ENCODE data around the gene TNRC6B. TPM values are rescaled to one million over a fixed set of nuclear protein-coding genes. Genes with fewer than 3 reads are reported as not detected.
"Not testable (repeated sequence)": the region's sequence is repeated elsewhere in the genome, so short reads cannot be mapped to it uniquely, and the experiment has no call there.

TNRC6B gene
- total RNA-seq, 1 donor from 2014 or later = 51.2 TPM

GRCh38 chr22:40377931-40378330, 200.2 kb downstream of the TNRC6B start:
- DNase-seq (ENCODE audit: low read depth) = no peak
- H3K4me2 ChIP-seq (ENCODE audit: low read length) = no peak overlapping the region
- no peak overlapping the region for H3K27ac ChIP-seq (ENCODE audit: low read depth, low read length)
- no peaks in the 10 kb centered on the region for H3K9me3 ChIP-seq (ENCODE audit: insufficient read depth, low read depth, low read length)
- peaks cover 5% of the 10 kb centered on the region for H3K36me3 Mint-ChIP-seq (ENCODE audit: low read depth, unreplicated experiment)
- H3K36me3 ChIP-seq (ENCODE audit: insufficient read depth, low read length) = peaks cover 2% of the 10 kb centered on the region
- TF ChIP-seq EZH2 (IDR thresholded peaks at IDR 0.05; ENCODE audit: insufficient read depth, low read length) = no peak
- TF ChIP-seq CTCF (IDR thresholded peaks at IDR 0.05; ENCODE audit: insufficient read depth, low read depth, low read length) = no peak
- no peak overlapping the region for H3K4me3 Mint-ChIP-seq (ENCODE audit: unreplicated experiment)
- no peaks in the 10 kb centered on the region for H3K27me3 ChIP-seq (ENCODE audit: insufficient read depth, low read length)
- H3K79me2 ChIP-seq (ENCODE audit: insufficient read depth, low read length) = peaks cover 81% of the 10 kb centered on the region
- peaks cover 73% of the 10 kb centered on the region for H4K20me1 ChIP-seq (ENCODE audit: insufficient read depth, low read length)
- no peaks in the 10 kb centered on the region for H3K9me3 Mint-ChIP-seq (ENCODE audit: unreplicated experiment)
- peaks cover 3% of the 10 kb centered on the region for H3K4me1 ChIP-seq (ENCODE audit: insufficient read depth, low read length)
- no peak for FAIRE-seq
- no peak overlapping the region for H3K9ac ChIP-seq (ENCODE audit: low read length)
- no peak overlapping the region for H3K4me3 ChIP-seq (ENCODE audit: insufficient read depth, low read depth, low read length)
- no peaks in the 10 kb centered on the region for H3K27me3 Mint-ChIP-seq (ENCODE audit: low read depth, unreplicated experiment)
- no peak overlapping the region for H2AFZ ChIP-seq (ENCODE audit: low read depth, low read length)
- no peak overlapping the region for H3K27ac Mint-ChIP-seq (ENCODE audit: unreplicated experiment)
- H3K4me1 Mint-ChIP-seq (ENCODE audit: low read depth, unreplicated experiment) = peaks cover 5% of the 10 kb centered on the region

GRCh38 chr22:40378448-40378847, 200.7 kb downstream of the TNRC6B start:
- not testable (repeated sequence) for H3K36me3 Mint-ChIP-seq (ENCODE audit: low read depth, unreplicated experiment)

GRCh38 chr22:40381461-40381860, 203.7 kb downstream of the TNRC6B start:
- Mint-ChIP-seq H3K9me3 (ENCODE audit: unreplicated experiment) (no peaks in the 10 kb centered on the region), H3K4me3 (ENCODE audit: unreplicated experiment) (no peak overlapping the region), H3K36me3 (ENCODE audit: low read depth, unreplicated experiment) (peaks cover 5% of the 10 kb centered on the region), H3K27me3 (ENCODE audit: low read depth, unreplicated experiment) (no peaks in the 10 kb centered on the region), H3K4me1 (ENCODE audit: low read depth, unreplicated experiment) (peaks cover 22% of the 10 kb centered on the region), H3K27ac (ENCODE audit: unreplicated experiment) (no peak overlapping the region)
- no peak overlapping the region for H3K27ac ChIP-seq (ENCODE audit: low read depth, low read length)
- peaks cover 78% of the 10 kb centered on the region for H4K20me1 ChIP-seq (ENCODE audit: insufficient read depth, low read length)
- no peaks in the 10 kb centered on the region for H3K36me3 ChIP-seq (ENCODE audit: insufficient read depth, low read length)
- H3K4me3 ChIP-seq (ENCODE audit: insufficient read depth, low read depth, low read length) = no peak overlapping the region
- TF ChIP-seq EZH2 (IDR thresholded peaks at IDR 0.05; ENCODE audit: insufficient read depth, low read length) = no peak
- TF ChIP-seq CTCF (IDR thresholded peaks at IDR 0.05; ENCODE audit: insufficient read depth, low read depth, low read length) = no peak
- no peak overlapping the region for H2AFZ ChIP-seq (ENCODE audit: low read depth, low read length)
- peaks cover 14% of the 10 kb centered on the region for H3K4me1 ChIP-seq (ENCODE audit: insufficient read depth, low read length)
- no peaks in the 10 kb centered on the region for H3K9me3 ChIP-seq (ENCODE audit: insufficient read depth, low read depth, low read length)
- FAIRE-seq = no peak
- H3K9ac ChIP-seq (ENCODE audit: low read length) = no peak overlapping the region
- peaks cover 82% of the 10 kb centered on the region for H3K79me2 ChIP-seq (ENCODE audit: insufficient read depth, low read length)
- no peak overlapping the region for H3K4me2 ChIP-seq (ENCODE audit: low read length)
- H3K27me3 ChIP-seq (ENCODE audit: insufficient read depth, low read length) = no peaks in the 10 kb centered on the region
- DNase-seq (ENCODE audit: low read depth) = no peak

More at GRCh38 chr22:40378448-40378847, 200.7 kb downstream of the TNRC6B start:
- not testable (repeated sequence) for FAIRE-seq; H3K9me3 ChIP-seq (ENCODE audit: insufficient read depth, low read depth, low read length); H3K9ac ChIP-seq (ENCODE audit: low read length); H3K36me3 ChIP-seq (ENCODE audit: insufficient read depth, low read length); H2AFZ ChIP-seq (ENCODE audit: low read depth, low read length); DNase-seq (ENCODE audit: low read depth); H3K27ac ChIP-seq (ENCODE audit: low read depth, low read length); H3K27ac Mint-ChIP-seq (ENCODE audit: unreplicated experiment); H3K4me2 ChIP-seq (ENCODE audit: low read length); H3K27me3 ChIP-seq (ENCODE audit: insufficient read depth, low read length); H3K9me3 Mint-ChIP-seq (ENCODE audit: unreplicated experiment); H3K4me3 ChIP-seq (ENCODE audit: insufficient read depth, low read depth, low read length); H3K27me3 Mint-ChIP-seq (ENCODE audit: low read depth, unreplicated experiment); H3K4me3 Mint-ChIP-seq (ENCODE audit: unreplicated experiment); H3K4me1 Mint-ChIP-seq (ENCODE audit: low read depth, unreplicated experiment); H3K4me1 ChIP-seq (ENCODE audit: insufficient read depth, low read length)
- H4K20me1 ChIP-seq (ENCODE audit: insufficient read depth, low read length) = peaks cover 74% of the 10 kb centered on the region
- peaks cover 82% of the 10 kb centered on the region for H3K79me2 ChIP-seq (ENCODE audit: insufficient read depth, low read length)

Measured in astrocyte (in vitro differentiated cells and primary cell).